Measurements from ENCODE around the gene PLXNB1.

The PLXNB1 gene

GRCh38 chr3:48416546-48416945 lies 13.3 kb downstream of the PLXNB1 start:
- FAIRE-seq = no peak

DNA sequence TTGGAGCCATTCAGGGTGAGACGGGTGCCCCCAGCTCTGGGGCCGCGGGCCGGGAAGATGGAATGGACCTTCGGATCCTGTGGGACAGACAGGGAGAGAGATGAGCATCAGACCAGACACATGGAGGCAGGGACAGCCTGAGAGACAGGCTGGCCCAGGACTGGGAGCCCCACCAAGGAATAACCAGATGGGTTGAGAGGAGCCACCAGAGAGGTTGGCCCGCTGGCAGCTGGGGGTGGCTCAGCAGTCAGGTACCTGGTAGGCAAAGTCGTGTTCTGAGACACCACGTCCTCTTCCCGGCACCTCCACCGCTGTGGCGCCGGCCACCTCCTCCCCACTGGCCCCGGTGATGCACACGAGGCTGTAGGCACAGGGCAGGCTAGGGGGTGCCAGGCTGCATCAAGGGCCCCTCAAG lies 13.8 kb downstream of the PLXNB1 start:
- FAIRE-seq = no peak

GRCh38 chr3:48415251-48415953 lies 14.5 kb downstream of the PLXNB1 start:
- no peak for FAIRE-seq

- no peak for FAIRE-seq
Measured at GRCh38 chr3:48414376-48415250, 15.3 kb downstream of the PLXNB1 start.

- no peak for FAIRE-seq
Measured at GRCh38 chr3:48413611-48414010, 16.3 kb downstream of the PLXNB1 start.

GRCh38 chr3:48413086-48413485 lies 16.8 kb downstream of the PLXNB1 start:
- no peak for FAIRE-seq

GRCh38 chr3:48412375-48413001 lies 17.4 kb downstream of the PLXNB1 start:
- no peak for FAIRE-seq

- FAIRE-seq = no peak
Measured at GRCh38 chr3:48411606-48412374, 18.1 kb downstream of the PLXNB1 start.

DNA sequence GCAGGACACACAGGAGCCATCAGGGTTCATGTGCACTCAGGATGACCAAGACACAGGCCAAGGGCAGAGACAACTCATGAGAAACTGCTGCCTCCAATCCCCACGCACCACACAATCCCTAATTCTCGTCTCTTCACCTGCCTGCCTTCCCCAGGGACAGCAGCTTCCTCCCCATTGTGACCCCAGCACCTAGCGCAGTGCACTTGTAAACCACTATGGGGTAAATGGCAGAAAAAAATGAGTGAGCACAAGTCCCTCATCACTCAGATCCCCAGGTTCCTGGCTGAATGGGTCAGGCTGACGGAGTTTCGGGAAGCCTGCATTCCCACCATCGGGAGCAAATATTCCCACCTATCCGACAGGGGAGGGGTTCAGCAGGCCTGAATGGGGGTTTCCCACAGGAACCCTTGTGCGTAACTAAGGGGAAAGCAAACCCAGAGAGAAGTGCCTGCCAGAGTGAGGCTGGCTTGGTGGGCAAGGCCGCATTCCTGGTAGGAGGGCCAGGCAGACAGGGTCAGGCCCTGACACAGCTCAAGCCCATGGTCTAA lies 18.8 kb downstream of the PLXNB1 start:
- FAIRE-seq = no peak

DNA sequence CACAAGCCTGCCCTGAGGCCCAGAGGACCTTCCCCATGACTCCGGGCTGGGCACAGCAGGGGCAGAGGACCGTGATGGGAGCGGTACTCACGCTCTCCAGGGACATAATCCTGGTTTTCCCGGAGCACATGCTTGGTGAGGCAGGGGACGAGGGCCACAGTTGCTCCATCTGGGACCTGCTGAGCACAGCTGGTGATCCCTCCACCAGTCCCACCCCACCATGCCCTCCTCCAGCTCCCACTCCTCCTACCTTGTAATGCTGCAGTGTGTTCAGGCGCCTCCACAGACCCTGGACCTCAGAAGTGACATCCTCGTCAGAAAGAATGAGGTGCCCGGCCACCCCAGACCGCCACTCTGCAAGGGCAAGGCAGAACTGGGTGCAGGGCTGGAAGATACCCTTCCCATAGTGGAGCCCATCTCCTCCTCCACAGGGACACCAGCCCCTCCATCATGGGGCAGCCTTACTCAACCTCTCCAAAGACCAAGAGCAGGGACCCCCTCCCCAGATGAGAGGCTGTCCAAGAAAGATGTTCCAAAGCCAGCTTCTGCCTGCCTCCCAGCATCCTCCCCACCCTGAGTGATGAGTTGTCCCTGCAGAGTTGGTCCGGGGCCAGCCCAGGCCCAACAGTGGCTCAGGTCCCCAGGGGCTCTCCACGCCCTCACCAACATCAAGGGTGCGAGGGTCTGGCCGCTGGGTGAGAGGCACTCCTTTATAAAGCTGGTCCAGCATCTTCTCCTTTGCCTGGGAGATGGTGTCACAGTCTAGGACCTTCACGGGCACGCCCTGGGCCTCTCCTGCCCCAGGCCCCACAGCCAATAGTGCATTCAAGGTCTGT lies 19.5 kb downstream of the PLXNB1 start:
- no peak for FAIRE-seq

DNA sequence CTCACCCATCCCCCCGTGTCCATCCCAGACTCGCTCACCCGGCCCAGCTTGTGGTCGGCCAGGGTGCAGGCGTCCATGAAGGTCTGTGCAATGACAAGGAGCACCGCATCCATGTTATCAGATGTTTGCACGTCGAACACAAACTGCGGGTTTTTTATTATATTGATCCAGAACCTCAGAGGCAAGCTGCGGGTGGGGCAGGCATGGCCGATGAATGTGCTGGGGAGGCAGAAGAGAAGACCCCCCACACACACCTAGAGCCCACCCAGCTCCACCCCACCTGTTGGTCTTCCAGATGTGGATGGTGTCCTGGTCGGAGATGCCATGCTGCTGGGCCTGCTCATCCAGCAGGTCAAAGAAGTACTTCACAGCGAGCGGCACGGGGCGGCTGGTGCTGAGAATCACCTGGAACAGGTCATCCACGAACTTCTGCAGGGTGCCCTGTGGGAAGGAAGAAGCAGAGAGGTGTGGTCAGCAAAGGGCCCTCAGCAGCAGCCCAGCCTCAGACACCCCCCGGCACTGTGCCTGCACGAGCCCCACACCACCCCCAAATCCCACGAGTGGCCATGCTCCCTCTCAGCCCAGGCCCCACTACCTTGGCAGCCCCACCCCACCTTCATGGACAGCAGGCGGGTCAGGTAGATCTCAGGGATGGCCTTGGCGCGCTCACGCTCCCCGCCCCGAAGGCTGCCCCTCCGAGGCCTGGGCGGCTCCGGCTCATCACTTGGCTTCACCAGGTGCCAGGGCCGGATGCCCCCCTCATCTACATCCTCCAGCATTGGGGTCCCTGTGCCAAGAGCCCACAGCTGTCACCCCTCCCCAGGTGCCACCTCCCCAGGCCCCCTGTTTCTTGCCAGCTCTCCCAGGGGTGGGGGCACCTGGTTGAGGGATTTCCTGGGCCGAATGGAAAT lies 20.3 kb downstream of the PLXNB1 start:
- FAIRE-seq = no peak

GRCh38 chr3:48408823-48409281 lies 21.0 kb downstream of the PLXNB1 start:
- no peak for FAIRE-seq

- no peak for FAIRE-seq
Measured at GRCh38 chr3:48407542-48408099, 22.3 kb downstream of the PLXNB1 start.

DNA sequence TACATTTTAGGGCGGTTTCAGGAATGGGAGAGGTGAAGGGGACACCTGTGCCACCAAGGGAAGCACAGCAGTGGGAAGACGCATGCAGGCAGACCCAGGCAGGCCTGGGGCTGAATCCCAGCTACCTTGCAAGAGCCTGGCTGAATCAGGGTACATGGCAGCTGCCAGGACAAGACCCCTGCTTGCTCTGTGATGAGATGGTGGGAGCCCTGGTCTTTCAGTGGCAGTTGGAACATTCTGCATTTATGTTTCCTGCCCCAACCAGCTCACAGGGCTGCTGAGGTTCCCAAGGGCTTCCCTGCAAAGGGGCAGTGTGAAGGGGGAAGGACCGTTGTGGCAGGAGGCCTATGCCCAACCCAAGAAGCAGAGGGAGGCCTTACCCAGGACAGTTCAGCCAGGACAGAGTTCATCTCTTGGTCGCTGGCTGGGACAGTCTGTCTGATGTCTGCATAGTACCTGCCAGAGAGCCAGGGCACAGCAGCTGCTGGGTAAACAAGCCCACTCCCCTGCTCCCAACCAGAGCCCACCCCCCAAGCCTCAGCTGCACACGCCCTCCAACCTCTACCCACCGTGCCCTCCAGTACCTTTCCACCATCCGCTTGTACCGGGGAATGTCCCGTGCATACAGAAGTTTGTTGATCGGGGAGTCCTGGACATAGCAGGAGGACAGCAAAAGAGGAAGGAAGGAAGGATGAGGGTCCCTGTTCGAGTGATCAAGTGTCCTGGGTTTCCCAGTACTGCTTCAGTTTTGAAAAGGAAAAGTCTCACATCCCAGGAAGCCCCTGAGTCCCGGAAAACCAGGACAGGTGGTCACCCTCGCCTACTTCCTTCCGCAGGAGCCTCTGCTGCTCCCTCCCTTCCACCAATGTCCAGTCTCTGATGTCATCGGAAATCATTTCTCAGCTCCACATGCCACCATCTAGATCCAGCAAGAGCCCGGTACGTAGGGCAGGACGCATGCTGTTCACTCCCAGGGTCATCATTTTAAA lies 23.1 kb downstream of the PLXNB1 start:
- FAIRE-seq = no peak

- FAIRE-seq = no peak
Measured at GRCh38 chr3:48405971-48406370, 23.9 kb downstream of the PLXNB1 start.

GRCh38 chr3:48405343-48405881 lies 24.5 kb downstream of the PLXNB1 start:
- FAIRE-seq = no peak

GRCh38 chr3:48404440-48405342 lies 25.2 kb downstream of the PLXNB1 start:
- no peak for FAIRE-seq

Measured in colon (tissue), 2 donors.